NB4 (cell line): Measurements from ENCODE around the gene IL20RB.

ENCODE experiments used
- DNase-seq: peaks from one replicate; pipeline ENCODE4 v3.0.0; 2010; ENCODE audit warnings: low read depth
- H3K4me3 ChIP-seq: one replicate; pipeline ENCODE4 v1.5.1; 2011; ENCODE audit warnings: mild to moderate bottlenecking, low read depth, low read length, moderate library complexity
- MYC ChIP-seq: IDR thresholded peaks from 2 replicates; pipeline ENCODE4 v1.6.1; 2011; ENCODE audit warnings: low read depth, low read length
- POLR2A ChIP-seq: IDR thresholded peaks from 2 replicates; pipeline ENCODE4 v1.6.1; 2011; ENCODE audit warnings: mild to moderate bottlenecking; ENCODE audit not compliant: insufficient read length; ENCODE audit errors: extremely low read depth
- TF ChIP-seq, protein P1 (sequence below): IDR thresholded peaks from one replicate; pipeline ENCODE4 v1.5.1; 2012; ENCODE audit warnings: low read depth, low read length
- TF ChIP-seq, protein P2 (sequence below): IDR thresholded peaks from 2 replicates; pipeline ENCODE4 v1.6.1; 2011; ENCODE audit warnings: low read depth, low read length

Gene IL20RB

GRCh38 chr3:136937851-136938250 lies 19.9 kb upstream of the IL20RB start:
- H3K4me3 ChIP-seq: no peak overlapping the region
- TF ChIP-seq, protein P1, sequence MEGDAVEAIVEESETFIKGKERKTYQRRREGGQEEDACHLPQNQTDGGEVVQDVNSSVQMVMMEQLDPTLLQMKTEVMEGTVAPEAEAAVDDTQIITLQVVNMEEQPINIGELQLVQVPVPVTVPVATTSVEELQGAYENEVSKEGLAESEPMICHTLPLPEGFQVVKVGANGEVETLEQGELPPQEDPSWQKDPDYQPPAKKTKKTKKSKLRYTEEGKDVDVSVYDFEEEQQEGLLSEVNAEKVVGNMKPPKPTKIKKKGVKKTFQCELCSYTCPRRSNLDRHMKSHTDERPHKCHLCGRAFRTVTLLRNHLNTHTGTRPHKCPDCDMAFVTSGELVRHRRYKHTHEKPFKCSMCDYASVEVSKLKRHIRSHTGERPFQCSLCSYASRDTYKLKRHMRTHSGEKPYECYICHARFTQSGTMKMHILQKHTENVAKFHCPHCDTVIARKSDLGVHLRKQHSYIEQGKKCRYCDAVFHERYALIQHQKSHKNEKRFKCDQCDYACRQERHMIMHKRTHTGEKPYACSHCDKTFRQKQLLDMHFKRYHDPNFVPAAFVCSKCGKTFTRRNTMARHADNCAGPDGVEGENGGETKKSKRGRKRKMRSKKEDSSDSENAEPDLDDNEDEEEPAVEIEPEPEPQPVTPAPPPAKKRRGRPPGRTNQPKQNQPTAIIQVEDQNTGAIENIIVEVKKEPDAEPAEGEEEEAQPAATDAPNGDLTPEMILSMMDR: no peak
- TF ChIP-seq, protein P2, sequence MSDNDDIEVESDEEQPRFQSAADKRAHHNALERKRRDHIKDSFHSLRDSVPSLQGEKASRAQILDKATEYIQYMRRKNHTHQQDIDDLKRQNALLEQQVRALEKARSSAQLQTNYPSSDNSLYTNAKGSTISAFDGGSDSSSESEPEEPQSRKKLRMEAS: no peak
- TF ChIP-seq POLR2A (no peak), MYC (no peak)
- DNase-seq: no peak

DNA sequence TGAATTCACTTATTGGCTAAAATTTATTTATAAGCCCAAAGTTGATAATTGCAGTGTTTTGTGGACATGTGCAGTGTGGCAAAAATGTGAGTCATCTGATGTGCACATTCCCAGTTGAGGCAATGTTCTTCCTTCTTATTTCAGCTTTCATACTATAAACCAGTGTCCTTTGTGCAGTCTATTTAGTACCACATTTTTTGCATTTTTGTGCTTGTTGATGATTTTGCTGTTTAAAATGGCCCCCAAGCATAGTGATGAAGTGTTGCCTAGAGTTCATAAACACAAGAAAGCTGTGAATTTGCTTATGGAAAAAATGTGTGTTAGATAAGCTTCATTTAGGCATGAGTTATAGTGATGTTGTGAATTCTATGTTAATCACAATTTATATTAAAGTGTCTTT lies 19.4 kb upstream of the IL20RB start:
- TF ChIP-seq MYC: no peak
- no peak for TF ChIP-seq POLR2A
- peak; percentile 34 for DNase-seq
- H3K4me3 ChIP-seq: no peak overlapping the region

- DNase-seq: no peak
- no peak overlapping the region for H3K4me3 ChIP-seq
Measured at GRCh38 chr3:136939489-136939888, 18.3 kb upstream of the IL20RB start.

GRCh38 chr3:136942803-136943202 lies 15.0 kb upstream of the IL20RB start:
- H3K4me3 ChIP-seq: no peak overlapping the region
- no peak for TF ChIP-seq MYC

More at GRCh38 chr3:136939489-136939888, 18.3 kb upstream of the IL20RB start:
- no peak for TF ChIP-seq MYC
- TF ChIP-seq POLR2A: no peak
- TF ChIP-seq, protein P1: no peak
- TF ChIP-seq, protein P2: no peak

GRCh38 chr3:136943436-136943835 lies 14.3 kb upstream of the IL20RB start:
- H3K4me3 ChIP-seq: no peak overlapping the region
- no peak for DNase-seq
- TF ChIP-seq MYC (no peak), POLR2A (no peak)
- TF ChIP-seq, protein P1: no peak
- TF ChIP-seq, protein P2: no peak

More at GRCh38 chr3:136942803-136943202, 15.0 kb upstream of the IL20RB start:
- DNase-seq: no peak

DNA sequence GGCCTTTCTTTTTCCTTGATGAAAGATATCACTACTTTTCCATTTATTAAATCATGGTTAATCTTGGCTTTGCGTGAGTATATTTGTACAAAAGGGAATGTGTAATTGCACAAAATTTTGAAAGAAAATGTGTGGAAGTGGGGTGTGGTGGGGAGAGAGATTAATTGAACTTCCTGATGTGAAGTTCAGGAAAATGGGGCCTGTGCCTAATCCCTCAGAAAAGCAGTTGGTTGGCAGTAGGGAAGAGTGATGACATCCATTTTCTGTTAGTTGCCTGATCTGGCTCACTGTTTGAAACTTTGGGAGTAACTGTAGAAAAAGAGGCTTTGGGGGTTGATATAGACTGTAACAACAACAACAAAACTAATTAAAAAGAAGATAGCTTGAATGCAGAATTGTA lies 10.8 kb upstream of the IL20RB start:
- TF ChIP-seq, protein P2: no peak
- TF ChIP-seq, protein P1: no peak
- TF ChIP-seq MYC (no peak), POLR2A (no peak)
- no peak overlapping the region for H3K4me3 ChIP-seq
- DNase-seq: no peak

GRCh38 chr3:136947477-136947876 lies 10.3 kb upstream of the IL20RB start:
- no peak for TF ChIP-seq MYC
- TF ChIP-seq, protein P2: no peak
- no peak for TF ChIP-seq POLR2A
- TF ChIP-seq, protein P1: no peak
- no peak for DNase-seq
- H3K4me3 ChIP-seq: no peak overlapping the region
